Measurements from ENCODE around the gene FCRL1.

GRCh38 chr1:157830887-157831286 is 11.0 kb upstream of the FCRL1 start:
- no peak for TF ChIP-seq CTCF (IDR thresholded peaks at IDR 0.05)
- no peak for TF ChIP-seq ZFX (IDR thresholded peaks at IDR 0.05; ENCODE audit: borderline replicate concordance)

Data from 22Rv1 (cell line).